Skeletal muscle tissue (tissue), 4 donors: ENCODE results near the gene RSPH9. TPM values are rescaled to one million over a fixed set of nuclear protein-coding genes. Genes with fewer than 3 reads are reported as not detected.
"Not testable (repeated sequence)": the region's sequence is repeated elsewhere in the genome, so short reads cannot be mapped to it uniquely, and the experiment has no call there.

ENCODE experiments used
- H3K27ac ChIP-seq: one replicate; pipeline ENCODE4 v1.7.0; 2013; ENCODE audit warnings: mild to moderate bottlenecking, low read depth, low read length, inconsistent platforms
- H3K27me3 ChIP-seq, 3 donors: one replicate each; pipeline ENCODE4 v1.7.0; 2013; ENCODE audit warnings: low read length in 3 of 3; ENCODE audit not compliant: control insufficient read depth in 3 of 3, insufficient read depth in 3 of 3
- H3K36me3 ChIP-seq, 3 donors: one replicate each; pipeline ENCODE4 v1.7.0; 2013; ENCODE audit warnings: low read length in 3 of 3; ENCODE audit not compliant: control insufficient read depth in 3 of 3, insufficient read depth in 3 of 3
- H3K4me1 ChIP-seq, 3 donors: one replicate each; pipeline ENCODE4 v1.7.0; 2013; ENCODE audit warnings: low read length in 3 of 3, mild to moderate bottlenecking in 3 of 3; ENCODE audit not compliant: control insufficient read depth in 3 of 3, insufficient read depth in 3 of 3
- H3K4me3 ChIP-seq, 3 donors: one replicate each; pipeline ENCODE4 v1.7.0; 2013; ENCODE audit warnings: low read length in 3 of 3
- H3K9ac ChIP-seq, 3 donors: one replicate each; pipeline ENCODE4 v1.7.0; 2013; ENCODE audit warnings: low read length in 3 of 3, mild to moderate bottlenecking in 3 of 3, moderate library complexity in 2 of 3, low read depth in 1 of 3
- H3K9me3 ChIP-seq, 3 donors: one replicate each; pipeline ENCODE4 v1.7.0; 2013; ENCODE audit warnings: low read length in 3 of 3; ENCODE audit not compliant: control insufficient read depth in 3 of 3
- total RNA-seq: library from RNA; depleted of rRNA; stranded (reverse); fragments of >200 nt; gene quantifications from one replicate; pipeline ENCODE4 v1.2.3, GENCODE V29; 2014
- donor health status: Osteomylitis.

Gene RSPH9
- total RNA-seq, 1 donor from 2014 or later, result 0.52 TPM

DNA sequence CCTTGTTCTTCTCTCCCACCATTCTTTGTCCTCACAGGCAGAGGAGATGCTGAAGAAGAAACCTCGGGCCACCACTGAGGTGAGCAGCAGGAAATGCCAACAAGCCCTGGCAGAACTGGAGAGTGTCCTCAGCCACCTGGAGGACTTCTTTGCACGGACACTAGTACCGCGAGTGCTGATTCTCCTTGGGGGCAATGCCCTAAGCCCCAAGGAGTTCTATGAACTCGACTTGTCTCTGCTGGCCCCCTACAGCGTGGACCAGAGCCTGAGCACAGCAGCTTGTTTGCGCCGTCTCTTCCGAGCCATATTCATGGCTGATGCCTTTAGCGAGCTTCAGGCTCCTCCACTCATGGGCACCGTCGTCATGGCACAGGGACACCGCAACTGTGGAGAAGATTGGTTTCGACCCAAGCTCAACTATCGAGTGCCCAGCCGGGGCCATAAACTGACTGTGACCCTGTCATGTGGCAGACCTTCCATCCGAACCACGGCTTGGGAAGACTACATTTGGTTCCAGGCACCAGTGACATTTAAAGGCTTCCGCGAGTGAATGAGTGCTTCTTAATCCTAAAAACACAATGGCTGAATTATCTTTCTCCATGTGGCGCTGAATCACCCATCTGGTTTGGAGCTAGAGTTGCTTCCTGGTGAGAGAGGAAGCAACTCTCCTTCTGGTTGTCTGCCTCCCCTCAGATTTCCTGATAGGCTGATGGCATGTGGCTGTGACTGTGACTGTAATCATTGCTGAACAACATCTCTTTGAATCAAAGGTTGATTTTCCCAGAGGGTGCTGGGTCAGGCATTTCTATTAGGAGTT, 4.6 kb upstream of the RSPH9 start:
- H3K27me3 ChIP-seq, result no peaks in the 10 kb centered on the region
- no peak overlapping the region for H3K27ac ChIP-seq
- no peak overlapping the region for H3K4me3 ChIP-seq
- no peak overlapping the region for H3K9ac ChIP-seq
- H3K36me3 ChIP-seq, result peaks cover 23 to 30% (median 23%) of the 10 kb centered on the region in 3 donors
- H3K9me3 ChIP-seq, result no peaks in the 10 kb centered on the region
- H3K4me1 ChIP-seq, result peaks cover 18 to 42% (median 29%) of the 10 kb centered on the region in 3 donors

DNA sequence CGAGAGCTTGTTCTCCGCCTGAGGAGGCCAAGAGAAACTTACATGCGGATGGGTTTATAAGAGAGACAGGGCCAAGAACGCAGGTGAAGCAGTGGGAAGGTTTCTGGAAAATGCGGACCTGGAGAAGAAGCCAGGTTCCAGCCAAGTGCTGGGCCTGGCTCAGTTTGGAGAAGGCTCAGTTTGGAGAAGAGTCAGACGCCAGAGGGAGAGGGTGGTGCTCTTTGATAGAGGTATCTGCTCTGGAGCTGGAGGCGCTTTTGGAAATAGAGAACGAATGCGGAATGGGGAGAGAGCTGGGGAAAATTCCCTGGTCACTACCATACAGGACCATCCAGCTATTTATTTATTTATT, 753 bp downstream of the RSPH9 start:
- peaks cover 8 to 13% (median 10%) of the 10 kb centered on the region in 3 donors for H3K36me3 ChIP-seq
- peaks cover 3 to 14% (median 5%) of the 10 kb centered on the region in 3 donors for H3K4me1 ChIP-seq
- peak overlapping the region; percentile 49 to 65 (median 65) for H3K4me3 ChIP-seq
- H3K9ac ChIP-seq, result peak overlapping the region; percentile 32 to 62 (median 33)
- no peak overlapping the region for H3K27ac ChIP-seq
- no peaks in the 10 kb centered on the region for H3K9me3 ChIP-seq
- H3K27me3 ChIP-seq, result no peaks in the 10 kb centered on the region

DNA sequence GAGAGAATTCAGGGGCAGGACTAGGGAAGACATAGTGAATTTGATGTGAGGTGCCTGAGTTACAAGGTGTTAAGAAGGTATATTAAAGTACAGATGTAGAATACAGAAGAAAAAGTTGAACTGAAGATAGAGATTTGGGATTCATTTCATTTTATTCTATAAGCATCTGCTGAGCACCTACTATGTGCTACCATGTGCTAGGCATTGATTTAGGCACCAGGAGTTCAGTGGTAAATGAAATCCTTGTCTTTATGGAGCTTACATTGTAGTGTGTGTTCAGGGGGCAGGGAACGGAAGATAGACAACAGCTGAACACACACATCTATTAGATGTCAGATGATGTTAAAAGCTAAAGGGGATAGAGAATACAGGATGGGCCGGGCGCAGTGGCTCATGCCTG, 2.8 kb downstream of the RSPH9 start:
- Histone ChIP-seq H3K9ac (no peak overlapping the region), H3K36me3 (peaks cover 0 to 1% (median 0%) of the 10 kb centered on the region in 3 donors), H3K4me1 (peaks cover 3 to 8% (median 5%) of the 10 kb centered on the region in 3 donors), H3K27me3 (no peaks in the 10 kb centered on the region), H3K9me3 (no peaks in the 10 kb centered on the region), H3K4me3 (no peak overlapping the region), H3K27ac (no peak overlapping the region)

DNA sequence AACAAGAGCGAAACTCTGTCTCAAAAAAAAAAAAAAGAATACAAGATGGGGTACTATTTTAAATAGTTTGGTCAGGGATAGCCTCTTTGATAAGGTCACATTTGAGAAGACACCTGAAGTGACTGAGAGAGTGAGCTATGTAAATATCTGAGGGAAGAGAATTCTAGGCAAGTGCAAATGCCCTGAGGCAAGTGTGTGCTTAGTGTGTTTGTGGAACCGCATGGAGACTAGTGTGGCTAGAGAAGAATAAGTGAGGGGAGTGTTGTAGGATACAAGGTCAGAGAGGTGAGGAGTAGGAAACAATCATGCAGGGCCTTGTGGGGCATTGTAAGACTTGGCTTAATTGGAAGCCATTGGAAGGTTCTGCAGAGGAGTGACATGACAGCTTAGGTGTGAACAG, 3.4 kb downstream of the RSPH9 start:
- H3K4me3 ChIP-seq, result no peak overlapping the region
- H3K27me3 ChIP-seq, result no peaks in the 10 kb centered on the region
- no peaks in the 10 kb centered on the region for H3K36me3 ChIP-seq
- H3K9ac ChIP-seq, result no peak overlapping the region
- no peak overlapping the region for H3K27ac ChIP-seq
- no peaks in the 10 kb centered on the region for H3K9me3 ChIP-seq
- peaks cover 3 to 8% (median 5%) of the 10 kb centered on the region in 3 donors for H3K4me1 ChIP-seq

DNA sequence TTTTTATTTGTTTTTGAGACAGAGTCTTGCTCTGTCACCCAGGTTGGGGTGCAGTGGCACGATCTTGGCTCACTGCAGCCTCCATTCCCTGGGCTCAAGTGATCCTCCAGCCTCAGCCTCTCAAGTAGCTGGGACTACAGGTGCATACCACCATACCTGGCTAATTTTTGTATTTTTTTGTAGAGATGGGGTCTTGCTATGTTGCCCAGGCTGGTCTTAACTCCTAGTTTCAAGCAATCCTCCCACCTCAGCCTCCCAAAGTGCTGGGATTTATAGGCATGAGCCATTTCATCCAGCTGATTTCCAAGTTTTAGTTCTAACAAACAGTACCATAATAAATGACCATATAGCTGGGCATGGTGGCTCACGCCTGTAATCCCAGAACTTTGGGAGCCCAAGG, 8.0 kb downstream of the RSPH9 start:
- not testable (repeated sequence) for H3K27me3 ChIP-seq, H3K9me3 ChIP-seq, H3K27ac ChIP-seq, H3K36me3 ChIP-seq, H3K9ac ChIP-seq, H3K4me1 ChIP-seq, H3K4me3 ChIP-seq

DNA sequence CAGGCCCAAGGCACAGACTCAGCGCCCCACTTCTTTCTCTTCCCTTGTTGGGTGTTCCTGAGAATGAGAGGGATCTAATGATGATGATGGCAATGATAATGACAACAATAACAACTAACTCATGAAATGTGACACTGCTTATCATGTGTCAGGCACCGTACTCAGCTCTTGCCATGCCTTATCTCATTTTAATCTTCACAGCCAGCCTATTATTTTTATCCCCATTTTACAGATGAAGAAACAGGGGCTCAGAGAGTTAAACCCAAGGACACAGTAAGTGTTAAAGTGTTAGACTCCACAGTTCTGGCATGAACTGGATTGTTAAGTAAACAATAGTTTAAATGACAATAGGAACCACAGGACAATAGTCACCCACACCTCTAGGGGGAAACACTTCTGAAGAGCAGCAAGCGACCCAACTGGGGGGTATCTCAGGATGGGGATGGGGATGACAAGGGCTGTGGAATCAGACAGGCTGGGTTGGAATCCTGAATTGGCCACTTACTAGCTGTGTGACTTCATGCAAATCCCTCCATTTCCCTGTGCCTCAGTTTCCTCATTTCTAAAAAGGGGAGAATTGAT, 12.5 kb downstream of the RSPH9 start:
- Histone ChIP-seq H3K27me3 (no peaks in the 10 kb centered on the region), H3K36me3 (no peaks in the 10 kb centered on the region), H3K27ac (no peak overlapping the region), H3K9ac (no peak overlapping the region), H3K4me1 (no peaks in the 10 kb centered on the region), H3K9me3 (peaks cover 0 to 2% (median 0%) of the 10 kb centered on the region in 3 donors), H3K4me3 (no peak overlapping the region)

DNA sequence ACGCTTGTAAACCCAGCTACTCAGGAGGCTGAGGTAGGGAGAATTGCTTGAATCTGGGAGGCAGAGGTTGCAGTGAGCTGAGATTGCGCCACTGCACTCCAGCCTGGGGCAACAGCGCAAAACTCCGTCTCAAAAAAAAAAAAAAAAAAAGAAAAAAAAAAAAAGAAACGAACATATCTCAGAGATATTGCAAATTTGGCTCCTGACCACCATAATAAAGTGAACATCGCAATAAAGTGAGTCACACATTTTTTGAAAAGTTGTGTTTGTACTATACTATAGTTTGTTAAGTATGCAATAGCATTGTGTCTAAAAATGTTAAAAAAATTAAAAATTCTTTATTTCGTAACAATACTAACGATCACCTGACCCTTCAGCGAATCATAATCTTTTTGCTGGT, 13.3 kb downstream of the RSPH9 start:
- H3K27me3 ChIP-seq, result no peaks in the 10 kb centered on the region
- no peak overlapping the region for H3K27ac ChIP-seq
- H3K9me3 ChIP-seq, result peaks cover 0 to 2% (median 0%) of the 10 kb centered on the region in 3 donors
- H3K36me3 ChIP-seq, result no peaks in the 10 kb centered on the region
- H3K4me1 ChIP-seq, result no peaks in the 10 kb centered on the region
- no peak overlapping the region for H3K4me3 ChIP-seq
- no peak overlapping the region for H3K9ac ChIP-seq

DNA sequence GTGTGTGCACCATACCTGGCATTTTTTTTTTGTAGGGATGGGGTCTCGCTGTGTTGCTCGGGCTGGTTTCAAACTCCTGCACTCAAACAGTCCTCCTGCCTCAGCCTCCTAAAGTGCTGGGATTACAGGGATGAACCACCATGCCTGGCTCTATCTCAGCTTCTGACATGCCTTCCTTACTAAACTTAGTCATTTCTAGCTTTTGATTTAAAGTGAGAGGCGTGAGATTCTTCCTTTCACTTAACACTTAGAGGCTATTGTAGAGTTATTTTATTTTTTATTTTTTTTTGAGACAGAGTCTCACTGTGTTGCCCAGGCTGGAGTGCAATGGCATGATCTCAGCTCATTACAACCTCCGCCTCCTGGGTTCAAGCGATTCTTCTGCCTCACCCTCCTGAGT, 18.1 kb downstream of the RSPH9 start:
- H3K36me3 ChIP-seq, H3K27me3 ChIP-seq, H3K4me3 ChIP-seq, H3K27ac ChIP-seq, H3K9me3 ChIP-seq, H3K9ac ChIP-seq: not testable (repeated sequence)
- peaks cover 9 to 18% (median 14%) of the 10 kb centered on the region in 3 donors for H3K4me1 ChIP-seq

DNA sequence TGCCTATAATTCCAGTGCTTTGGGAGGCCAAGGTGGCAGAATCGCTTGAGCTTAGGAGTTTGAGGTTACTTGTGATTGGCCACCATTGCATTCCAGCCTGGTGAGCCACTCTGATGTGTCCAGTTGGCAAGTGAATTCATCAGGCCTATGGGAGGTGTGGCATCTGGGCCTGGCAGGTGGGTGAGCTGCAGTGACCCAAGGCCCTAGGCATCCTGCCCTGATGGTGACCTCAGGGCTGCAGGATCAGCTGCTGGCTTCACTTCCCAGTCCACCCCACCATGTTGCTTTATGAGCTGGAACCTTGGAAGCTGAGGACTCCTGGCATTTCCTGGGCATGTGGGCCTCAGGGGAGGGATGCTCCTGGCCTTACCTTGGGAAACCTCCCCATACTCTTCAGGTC, 20.5 kb downstream of the RSPH9 start:
- Histone ChIP-seq H3K36me3 (peaks cover under 1 to 1% (median under 1%) of the 10 kb centered on the region in 3 donors), H3K9me3 (peaks cover 0 to 2% (median 0%) of the 10 kb centered on the region in 3 donors), H3K9ac (no peak overlapping the region), H3K27me3 (peaks cover 0 to 3% (median 0%) of the 10 kb centered on the region in 3 donors), H3K4me1 (peaks cover 34 to 43% (median 39%) of the 10 kb centered on the region in 3 donors), H3K4me3 (no peak overlapping the region), H3K27ac (no peak overlapping the region)

DNA sequence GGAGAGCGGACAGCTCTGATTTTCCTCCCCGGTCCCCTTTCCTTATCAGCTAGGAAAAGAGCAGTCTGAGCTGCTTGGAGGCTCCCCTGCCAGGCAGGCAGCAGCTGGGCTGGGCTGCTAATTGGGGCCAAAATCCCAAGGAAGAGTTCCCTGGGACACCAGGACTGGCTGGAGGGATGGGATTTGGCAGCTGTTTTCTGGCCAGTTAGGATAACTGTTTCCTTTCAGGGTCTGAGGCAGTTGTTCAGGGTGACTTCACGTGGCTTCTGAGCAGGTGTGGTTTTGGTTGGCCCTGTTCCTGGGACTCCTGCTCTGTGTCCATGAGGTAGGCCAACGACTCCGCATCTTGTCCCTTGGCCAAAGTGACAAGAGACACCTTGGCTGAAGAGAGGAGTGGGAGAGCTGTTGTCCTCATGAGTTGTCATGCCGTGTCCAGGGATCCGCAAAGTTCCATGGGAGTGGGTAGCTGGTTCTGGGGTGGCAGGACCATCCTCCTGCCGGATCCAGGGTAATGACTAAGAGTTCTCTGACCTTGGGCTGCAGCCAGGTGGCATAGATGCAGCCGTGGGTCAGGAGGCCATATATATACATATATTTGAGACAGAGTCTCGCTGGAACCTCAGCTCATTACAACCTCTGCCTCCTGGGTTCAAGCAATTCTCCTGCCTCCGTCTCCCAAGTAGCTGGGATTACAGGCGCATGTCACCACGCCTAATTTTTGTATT, 21.5 kb downstream of the RSPH9 start:
- Histone ChIP-seq H3K9me3 (no peaks in the 10 kb centered on the region), H3K4me3 (no peak overlapping the region), H3K36me3 (peaks cover 9 to 11% (median 10%) of the 10 kb centered on the region in 3 donors), H3K4me1 (peaks cover 43 to 53% (median 48%) of the 10 kb centered on the region in 3 donors), H3K9ac (peak overlapping the region in 1 of 3 donors; percentile 83), H3K27me3 (peaks cover 0 to 3% (median 0%) of the 10 kb centered on the region in 3 donors), H3K27ac (no peak overlapping the region)
